NCI-H1048 (cell line): ENCODE results near the gene ARV1.
"Not testable (repeated sequence)": the region's sequence is repeated elsewhere in the genome, so short reads cannot be mapped to it uniquely, and the experiment has no call there.

Source experiments
- DNase-seq: peaks from one replicate; lab custom pipeline; 2025; lab: John Stamatoyannopoulos, UW

ARV1 gene

DNA sequence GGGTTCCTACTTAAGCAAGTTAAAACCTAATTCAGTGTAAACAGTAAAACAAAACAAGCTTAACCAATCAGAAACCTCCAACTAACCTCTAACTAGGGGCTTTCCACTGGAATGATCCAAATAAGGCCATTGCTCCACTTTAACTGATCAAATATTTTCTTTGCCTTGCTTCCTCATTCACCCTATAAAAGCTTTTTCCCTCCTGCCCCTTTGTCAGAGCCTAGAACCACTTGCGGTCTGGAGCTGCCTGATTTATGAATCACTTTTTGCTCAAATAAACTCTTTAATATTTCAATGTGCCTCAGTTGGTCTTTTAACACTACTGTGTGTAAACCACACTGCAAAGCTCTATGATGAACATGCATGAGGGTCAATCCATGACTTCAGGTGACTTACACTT is 65.7 kb downstream of the ARV1 start:
- DNase-seq = no peak

DNA sequence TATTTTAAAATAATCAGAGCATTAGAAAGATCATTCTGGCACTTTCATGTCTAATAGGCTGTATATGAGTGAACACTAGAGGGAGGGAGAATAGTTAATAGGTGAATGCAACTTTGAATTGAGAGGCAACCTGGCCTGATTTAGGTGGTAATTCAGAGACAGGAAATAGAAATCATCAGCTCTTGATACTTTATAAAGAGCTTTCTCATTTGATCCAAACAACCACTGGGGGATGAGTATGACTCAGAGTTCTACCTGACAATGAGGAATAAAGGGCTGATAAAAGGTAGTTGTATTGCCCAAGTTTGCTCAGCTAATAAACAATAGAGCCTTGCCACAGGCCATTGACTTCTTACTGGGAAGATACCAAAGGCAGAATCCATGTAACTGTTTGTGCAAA is 66.4 kb downstream of the ARV1 start:
- DNase-seq = no peak

DNA sequence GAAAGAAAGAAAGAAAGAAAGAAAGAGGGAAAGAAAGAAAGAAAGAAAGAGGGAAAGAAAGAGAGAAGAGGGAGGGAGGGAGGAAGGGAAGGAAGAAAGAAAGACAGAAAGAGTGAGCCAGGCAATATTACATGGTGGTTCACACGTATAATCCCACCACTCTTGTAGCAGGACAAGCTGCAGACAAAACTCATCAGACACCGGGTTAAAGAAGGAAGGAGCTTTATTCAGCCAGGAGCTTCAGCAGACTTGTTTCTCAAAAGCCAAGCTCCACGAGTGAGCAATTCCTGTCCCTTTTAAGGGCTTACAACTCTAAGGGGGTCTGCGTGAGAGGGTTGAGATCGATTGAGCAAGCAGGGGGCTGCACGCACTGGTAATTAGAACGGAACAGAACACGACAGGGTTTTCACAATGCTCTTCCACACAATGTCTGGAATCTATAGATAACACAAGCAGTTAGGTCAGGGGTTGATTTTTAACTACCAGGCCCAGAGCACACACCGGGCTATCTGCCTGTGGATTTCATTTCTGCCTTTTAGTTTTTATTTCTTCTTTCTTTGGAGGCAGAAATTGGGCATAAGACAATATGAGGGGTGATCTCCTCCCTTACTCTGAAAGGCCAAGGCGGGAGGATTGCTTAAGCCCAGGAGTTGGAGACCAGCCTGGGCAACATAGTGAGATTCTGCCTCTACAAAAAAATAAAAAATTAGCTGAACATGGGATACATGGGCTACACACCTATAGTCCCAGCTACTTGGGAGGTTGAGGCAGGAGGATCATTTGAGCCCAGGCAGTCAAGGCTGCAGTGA is 67.2 kb downstream of the ARV1 start:
- DNase-seq = not testable (repeated sequence)

DNA sequence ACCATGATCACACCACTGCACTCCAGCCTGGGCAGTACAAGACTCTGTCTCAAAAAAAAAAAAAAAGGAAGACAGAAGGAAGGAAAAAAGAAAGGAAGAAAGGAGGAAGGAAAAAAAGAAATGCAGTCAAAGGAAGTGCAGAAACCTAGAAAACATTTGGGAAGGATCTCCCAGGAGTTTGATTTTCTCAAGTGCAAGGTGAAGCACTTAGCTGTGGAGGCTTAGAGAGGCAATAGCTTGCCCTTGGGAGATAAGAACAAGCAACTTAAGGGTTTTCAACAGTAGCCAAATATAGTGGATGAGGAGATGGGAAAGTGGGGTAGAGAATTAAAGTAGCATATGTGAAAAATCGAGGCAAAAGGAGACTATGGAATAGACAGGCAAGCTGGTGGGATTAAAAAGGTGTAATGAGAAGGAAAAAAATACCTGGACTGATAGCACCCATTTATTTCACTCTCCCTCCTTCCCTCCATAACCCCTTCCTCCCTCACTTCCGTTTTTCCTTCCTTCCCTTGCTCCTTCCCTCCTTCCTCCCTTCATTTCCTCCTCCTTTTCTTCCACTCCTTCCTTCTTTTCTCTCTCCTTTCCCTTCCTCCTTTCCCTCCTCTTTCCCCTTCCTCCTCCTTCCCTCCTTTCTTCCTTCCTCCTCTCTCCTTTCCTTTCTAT is 68.0 kb downstream of the ARV1 start:
- DNase-seq = no peak

DNA sequence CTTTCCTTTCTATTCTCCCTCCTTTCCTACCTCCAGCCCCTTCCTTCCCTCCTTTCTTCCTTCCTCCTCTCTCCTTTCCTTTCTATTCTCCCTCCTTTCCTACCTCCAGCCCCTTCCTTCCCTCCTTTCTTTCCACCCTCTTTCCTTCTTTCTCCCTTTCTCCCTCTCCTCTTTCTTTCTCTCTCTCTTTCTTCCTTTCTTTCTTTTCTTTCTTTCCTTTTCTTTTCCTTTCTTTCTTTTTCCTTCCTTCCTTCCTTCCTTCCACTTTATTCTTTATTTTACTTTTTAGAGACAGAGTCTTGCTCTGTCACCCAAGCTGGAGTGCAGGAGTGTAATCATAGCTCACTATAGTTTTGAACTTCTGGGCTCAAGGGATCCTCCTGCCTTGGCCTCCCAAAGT is 68.6 kb downstream of the ARV1 start:
- DNase-seq = not testable (repeated sequence)

DNA sequence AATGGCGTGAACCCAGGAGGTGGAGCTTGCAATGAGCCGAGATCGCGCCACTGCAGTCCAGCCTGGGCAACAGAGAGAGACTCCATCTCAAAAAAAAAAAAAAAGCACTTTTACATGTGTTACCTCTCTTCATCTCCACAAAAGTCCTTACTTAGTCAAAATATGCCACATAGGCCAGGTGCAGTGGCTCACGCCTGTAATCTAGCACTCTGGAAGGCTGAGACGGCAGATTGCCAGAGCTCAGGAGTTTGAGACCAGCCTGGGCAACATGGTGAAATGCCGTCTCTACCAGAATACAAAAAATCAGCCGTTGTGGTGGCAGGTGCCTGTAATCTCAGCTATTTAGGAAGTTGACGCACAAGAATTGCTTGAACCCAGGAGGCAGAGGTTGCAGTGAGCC is 69.5 kb downstream of the ARV1 start:
- not testable (repeated sequence) for DNase-seq

DNA sequence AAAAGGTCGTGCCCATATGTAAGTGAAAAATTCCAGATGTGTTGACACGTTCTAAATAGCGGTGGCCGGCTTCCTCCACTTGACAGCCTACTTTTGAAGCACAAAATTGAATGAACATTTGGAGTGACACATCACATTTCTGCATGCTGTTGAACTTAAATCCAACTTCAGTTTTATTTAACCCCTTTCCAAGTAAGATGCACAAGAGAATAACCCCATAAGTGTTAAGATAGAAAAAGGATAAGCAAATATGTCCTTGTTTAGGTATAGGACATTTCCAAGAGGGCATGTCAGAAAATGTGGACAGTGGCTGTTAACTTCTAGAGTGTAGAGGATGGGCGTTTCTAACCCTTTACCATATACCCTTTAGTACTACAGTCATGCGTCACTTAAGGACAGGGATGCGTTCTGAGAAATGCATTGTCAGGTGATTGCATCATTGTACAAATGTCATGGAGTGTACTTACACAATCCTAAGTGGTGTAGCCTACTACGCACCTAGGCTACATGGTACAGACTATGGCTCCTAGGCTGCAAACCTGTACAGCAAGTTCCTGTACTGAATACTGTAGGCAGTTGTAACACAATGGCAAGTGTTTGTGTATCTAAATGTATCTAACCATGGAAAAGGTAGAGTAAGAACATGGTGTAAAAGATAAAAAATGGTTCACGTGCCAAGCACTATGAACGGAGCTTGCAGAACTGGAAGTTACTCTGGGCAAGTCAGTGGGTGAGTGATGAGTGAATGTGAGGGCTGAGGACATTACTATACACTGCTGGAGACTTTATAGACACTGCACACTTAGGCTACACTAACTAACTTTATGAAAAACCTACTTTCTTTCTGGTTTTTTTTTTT is 70.5 kb downstream of the ARV1 start:
- DNase-seq = no peak
